Right ventricle myocardium superior (tissue), 1 donor: ENCODE results near the gene PGRMC2. TPM values are rescaled to one million over a fixed set of nuclear protein-coding genes. Genes with fewer than 3 reads are reported as not detected.

Experiments used
- ATAC-seq: fragments of 200-7000 bp; cut with Tn5 transposase; one replicate; pipeline ENCODE4 v1.9.1; 2020; ENCODE audit warnings: mild to moderate bottlenecking; ENCODE audit not compliant: poor library complexity
- DNase-seq: peaks from one replicate; pipeline ENCODE4 v3.0.0-alpha.2; 2020
- intact Hi-C: fragments of 100-400 bp; cut with DNase I; formaldehyde crosslinking; loops from one replicate; pipeline ENCODE4 v1.11.2; 2022
- total RNA-seq: library from RNA; stranded (reverse); fragmentation: NEBNext Ultra II Directional; extraction: Animal tissue kit (Norgen Biotek cat#: 25700); gene quantifications from one replicate; pipeline ENCODE4 v1.2.1, GENCODE V29; 2021
- donor health status: DM: no; HTN: yes; CAD: no; lungs with severe emphysema.

Gene PGRMC2
- total RNA-seq, 1 donor from 2014 or later, result 58.4 TPM

- DNase-seq (no peak), ATAC-seq (no peak)
- intact Hi-C loops, result no loop called here
Observed at GRCh38 chr4:128303986-128304385, 16.4 kb upstream of the PGRMC2 start.

- ATAC-seq (no peak), DNase-seq (no peak)
- intact Hi-C loops, result no loop called here
Observed at GRCh38 chr4:128303405-128303785, 15.8 kb upstream of the PGRMC2 start.

GRCh38 chr4:128301979-128302378 is 14.4 kb upstream of the PGRMC2 start:
- intact Hi-C loops, result no loop called here
- DNase-seq (no peak), ATAC-seq (no peak)

GRCh38 chr4:128299848-128300247 is 12.2 kb upstream of the PGRMC2 start:
- DNase-seq (no peak), ATAC-seq (no peak)
- intact Hi-C loops, result no loop called here

- no peak for ATAC-seq
- intact Hi-C loops, result no loop called here
- no peak for DNase-seq
Observed at GRCh38 chr4:128298852-128299251, 11.2 kb upstream of the PGRMC2 start.

- DNase-seq, result no peak
- ATAC-seq, result no peak
- intact Hi-C loops, result no loop called here
Observed at GRCh38 chr4:128298146-128298758, 10.6 kb upstream of the PGRMC2 start.

GRCh38 chr4:128295255-128295654 is 7.6 kb upstream of the PGRMC2 start:
- intact Hi-C loops, result no loop called here
- DNase-seq (no peak), ATAC-seq (no peak)

- DNase-seq (no peak), ATAC-seq (no peak)
- intact Hi-C loops, result no loop called here
Observed at GRCh38 chr4:128294464-128294863, 6.9 kb upstream of the PGRMC2 start.

GRCh38 chr4:128292349-128292748 is 4.7 kb upstream of the PGRMC2 start:
- no peak for ATAC-seq
- no peak for DNase-seq
- intact Hi-C loops, result no loop called here

GRCh38 chr4:128291096-128291495 is 3.5 kb upstream of the PGRMC2 start:
- DNase-seq (no peak), ATAC-seq (no peak)
- intact Hi-C loops, result no loop called here

- intact Hi-C loops, result no loop called here
- no peak for DNase-seq
- ATAC-seq, result no peak
Observed at GRCh38 chr4:128290526-128290925, 2.9 kb upstream of the PGRMC2 start.

- ATAC-seq, result no peak
- intact Hi-C loops, result no loop called here
- no peak for DNase-seq
Observed at GRCh38 chr4:128289523-128290158, 2.0 kb upstream of the PGRMC2 start.

- no peak for ATAC-seq
- intact Hi-C loops, result no loop called here
- no peak for DNase-seq
Observed at GRCh38 chr4:128288689-128289106, 1.1 kb upstream of the PGRMC2 start.

- intact Hi-C loops, result no loop called here
- DNase-seq (peak; percentile 100), ATAC-seq (peak; percentile 93)
Observed at GRCh38 chr4:128287871-128288688, 467 bp upstream of the PGRMC2 start.

- intact Hi-C loops, result no loop called here
- ATAC-seq (no peak), DNase-seq (no peak)
Observed at GRCh38 chr4:128286474-128287058, 1.0 kb downstream of the PGRMC2 start.

- DNase-seq, result no peak
- intact Hi-C loops, result no loop called here
- no peak for ATAC-seq
Observed at GRCh38 chr4:128285085-128285997, 2.3 kb downstream of the PGRMC2 start.

- no peak for DNase-seq
- intact Hi-C loops, result no loop called here
- no peak for ATAC-seq
Observed at GRCh38 chr4:128284317-128284716, 3.3 kb downstream of the PGRMC2 start.

GRCh38 chr4:128283071-128283470 is 4.5 kb downstream of the PGRMC2 start:
- intact Hi-C loops, result no loop called here
- no peak for ATAC-seq
- no peak for DNase-seq

GRCh38 chr4:128282516-128282915 is 5.1 kb downstream of the PGRMC2 start:
- intact Hi-C loops, result no loop called here

More at GRCh38 chr4:128282516-128282915, 5.1 kb downstream of the PGRMC2 start:
- ATAC-seq, result no peak
- no peak for DNase-seq
